ENCODE measurements around the gene DIPK1C.

- TF ChIP-seq CTCF (IDR thresholded peaks at IDR 0.05) (no peak), POLR2AphosphoS5 (IDR thresholded peaks at IDR 0.05) (no peak), EP300 (IDR thresholded peaks at IDR 0.05; ENCODE audit: low read depth) (no peak)
Measured at GRCh38 chr18:74505776-74506175, 48.7 kb upstream of the DIPK1C start.

Data from transverse colon (tissue), 4 donors.